GM19239 (cell line): ENCODE measurements around the gene FKBP3.
"Not testable (repeated sequence)": the region's sequence is repeated elsewhere in the genome, so short reads cannot be mapped to it uniquely, and the experiment has no call there.

Experiments
- DNase-seq: peaks from one replicate; pipeline ENCODE4 v3.0.0; 2011; ENCODE audit warnings: low spot score; ENCODE audit not compliant: insufficient read length
- FAIRE-seq: peaks from 2 replicates; lab custom pipeline; 2011; peaks lifted over from hg19 to GRCh38; lab: Jason Lieb, UNC

The FKBP3 gene

GRCh38 chr14:45134051-45134958 is at the start of gene FKBP3:
Gene FKBP3, minus strand, starts transcription at chr14:45134481. Its CDS starts 25 bp downstream, at chr14:45134456.
- DNase-seq, result peak; percentile 87
- peak; percentile 95 for FAIRE-seq

- no peak for DNase-seq
- no peak for FAIRE-seq
These were observed 47.5 kb upstream of the FKBP3 start for GRCh38 chr14:45181806-45182205.

- DNase-seq (no peak), FAIRE-seq (no peak)
These were observed 47.0 kb upstream of the FKBP3 start for GRCh38 chr14:45181329-45181728.

GRCh38 chr14:45177076-45177475 is 42.8 kb upstream of the FKBP3 start:
- DNase-seq (no peak), FAIRE-seq (no peak)

- no peak for FAIRE-seq
- no peak for DNase-seq
These were observed 35.6 kb upstream of the FKBP3 start for GRCh38 chr14:45169906-45170305.

- no peak for FAIRE-seq
- no peak for DNase-seq
These were observed 21.8 kb upstream of the FKBP3 start for GRCh38 chr14:45156067-45156466.

GRCh38 chr14:45150386-45150890 is 16.2 kb upstream of the FKBP3 start:
- no peak for FAIRE-seq

GRCh38 chr14:45149602-45150001 is 15.3 kb upstream of the FKBP3 start:
- FAIRE-seq (no peak), DNase-seq (no peak)

More at GRCh38 chr14:45150386-45150890, 16.2 kb upstream of the FKBP3 start:
- no peak for DNase-seq

- no peak for DNase-seq
- FAIRE-seq, result no peak
These were observed 10.9 kb upstream of the FKBP3 start for GRCh38 chr14:45145214-45145613.

GRCh38 chr14:45144658-45145057 is 10.4 kb upstream of the FKBP3 start:
- DNase-seq (no peak), FAIRE-seq (no peak)

GRCh38 chr14:45142083-45142482 is 7.8 kb upstream of the FKBP3 start:
- FAIRE-seq, result not testable (repeated sequence)

GRCh38 chr14:45140661-45141187 is 6.4 kb upstream of the FKBP3 start:
- DNase-seq, result no peak

More at GRCh38 chr14:45142083-45142482, 7.8 kb upstream of the FKBP3 start:
- DNase-seq, result not testable (repeated sequence)

GRCh38 chr14:45136399-45136798 is 2.1 kb upstream of the FKBP3 start:
- FAIRE-seq, result no peak
- no peak for DNase-seq

More at GRCh38 chr14:45140661-45141187, 6.4 kb upstream of the FKBP3 start:
- FAIRE-seq, result no peak

GRCh38 chr14:45135659-45136395 is 1.5 kb upstream of the FKBP3 start, which contains the start of gene FANCM:
Gene FANCM, plus strand, starts transcription at chr14:45135930. Its CDS starts 102 bp downstream, at chr14:45136032.
- DNase-seq (peak; percentile 47), FAIRE-seq (peak; percentile 98)

GRCh38 chr14:45135156-45135555 is 875 bp upstream of the FKBP3 start:
- DNase-seq, result no peak
- FAIRE-seq, result peak; percentile 23

GRCh38 chr14:45133683-45134050 is 614 bp downstream of the FKBP3 start:
- DNase-seq, result no peak
- FAIRE-seq, result no peak

GRCh38 chr14:45128963-45129629 is 5.2 kb downstream of the FKBP3 start:
- FAIRE-seq, result peak; percentile 39
- DNase-seq, result no peak

- FAIRE-seq (no peak), DNase-seq (no peak)
These were observed 8.5 kb downstream of the FKBP3 start for GRCh38 chr14:45125754-45126153.

GRCh38 chr14:45123271-45123670 is 11.0 kb downstream of the FKBP3 start:
- FAIRE-seq, result no peak
- DNase-seq, result no peak

- FAIRE-seq, result no peak
These were observed 14.2 kb downstream of the FKBP3 start for GRCh38 chr14:45120096-45120495.

More at GRCh38 chr14:45120096-45120495, 14.2 kb downstream of the FKBP3 start:
- DNase-seq, result no peak
